GM18526 (cell line): ENCODE data around the gene PYGL.

ENCODE experiments used
- POLR2A ChIP-seq: IDR thresholded peaks from 3 replicates; pipeline ENCODE4 v1.6.1; 2011; ENCODE audit not compliant: insufficient read length; ENCODE audit errors: extremely low read depth

Gene PYGL

GRCh38 chr14:50943943-50944646, at the start of gene PYGL:
Gene PYGL (minus strand): TSS chr14:50944483. CDS start chr14:50944403, 80 bp downstream.
- no peak for TF ChIP-seq POLR2A

DNA sequence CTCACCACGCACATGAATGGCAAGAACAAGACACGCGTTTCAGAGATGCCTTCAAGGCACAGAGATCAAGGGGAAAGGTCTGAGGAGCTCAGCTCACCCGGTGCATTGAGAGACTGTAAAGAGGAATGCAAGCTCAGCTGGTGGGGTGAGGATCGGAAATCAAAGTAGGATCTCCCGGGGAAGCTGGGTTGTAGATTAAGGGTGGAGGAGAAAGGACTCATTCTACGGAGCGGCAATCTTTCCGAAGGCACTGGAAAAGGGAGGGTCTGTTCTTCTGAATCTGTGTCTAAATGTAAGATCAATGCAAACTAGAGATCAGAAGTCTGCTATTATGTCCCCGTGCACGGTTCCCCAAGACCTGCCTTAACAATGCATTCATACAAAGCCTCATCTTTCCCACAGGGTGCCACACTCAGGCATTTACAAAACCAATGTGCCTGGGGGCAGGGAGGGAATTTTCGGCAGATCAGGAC, 41.6 kb upstream of the PYGL start:
- no peak for TF ChIP-seq POLR2A

- TF ChIP-seq POLR2A, result no peak
Observed at GRCh38 chr14:50985124-50985858, 41.0 kb upstream of the PYGL start.

- no peak for TF ChIP-seq POLR2A
Observed at GRCh38 chr14:50984036-50984710, 39.9 kb upstream of the PYGL start.

- TF ChIP-seq POLR2A, result no peak
Observed at GRCh38 chr14:50979941-50980850, 35.9 kb upstream of the PYGL start.

- TF ChIP-seq POLR2A, result no peak
Observed at GRCh38 chr14:50978888-50979287, 34.6 kb upstream of the PYGL start.

- TF ChIP-seq POLR2A, result no peak
Observed at GRCh38 chr14:50978529-50978871, 34.2 kb upstream of the PYGL start.

GRCh38 chr14:50977863-50978528, 33.7 kb upstream of the PYGL start:
- no peak for TF ChIP-seq POLR2A

DNA sequence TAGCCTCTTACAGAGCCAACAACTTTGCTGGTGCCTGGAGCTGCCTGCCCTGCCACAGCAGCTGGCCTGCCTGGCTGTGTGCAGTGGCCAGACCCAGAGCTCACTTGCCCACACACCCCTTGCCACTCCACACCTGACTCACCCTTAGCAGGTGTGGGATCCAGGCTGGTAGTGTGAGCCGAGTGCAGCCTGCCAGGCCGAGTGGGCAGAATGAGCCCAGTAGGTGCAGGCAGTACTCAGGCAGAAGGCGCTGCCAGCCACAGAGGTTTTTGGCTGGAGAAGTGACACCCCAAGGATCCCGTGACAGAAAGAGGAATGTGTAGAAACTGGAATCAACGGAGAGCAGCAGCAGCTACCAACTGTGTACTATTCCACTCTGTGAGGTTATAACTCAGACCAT, 29.8 kb upstream of the PYGL start:
- TF ChIP-seq POLR2A, result no peak

GRCh38 chr14:50972734-50973133, 28.5 kb upstream of the PYGL start:
- no peak for TF ChIP-seq POLR2A

DNA sequence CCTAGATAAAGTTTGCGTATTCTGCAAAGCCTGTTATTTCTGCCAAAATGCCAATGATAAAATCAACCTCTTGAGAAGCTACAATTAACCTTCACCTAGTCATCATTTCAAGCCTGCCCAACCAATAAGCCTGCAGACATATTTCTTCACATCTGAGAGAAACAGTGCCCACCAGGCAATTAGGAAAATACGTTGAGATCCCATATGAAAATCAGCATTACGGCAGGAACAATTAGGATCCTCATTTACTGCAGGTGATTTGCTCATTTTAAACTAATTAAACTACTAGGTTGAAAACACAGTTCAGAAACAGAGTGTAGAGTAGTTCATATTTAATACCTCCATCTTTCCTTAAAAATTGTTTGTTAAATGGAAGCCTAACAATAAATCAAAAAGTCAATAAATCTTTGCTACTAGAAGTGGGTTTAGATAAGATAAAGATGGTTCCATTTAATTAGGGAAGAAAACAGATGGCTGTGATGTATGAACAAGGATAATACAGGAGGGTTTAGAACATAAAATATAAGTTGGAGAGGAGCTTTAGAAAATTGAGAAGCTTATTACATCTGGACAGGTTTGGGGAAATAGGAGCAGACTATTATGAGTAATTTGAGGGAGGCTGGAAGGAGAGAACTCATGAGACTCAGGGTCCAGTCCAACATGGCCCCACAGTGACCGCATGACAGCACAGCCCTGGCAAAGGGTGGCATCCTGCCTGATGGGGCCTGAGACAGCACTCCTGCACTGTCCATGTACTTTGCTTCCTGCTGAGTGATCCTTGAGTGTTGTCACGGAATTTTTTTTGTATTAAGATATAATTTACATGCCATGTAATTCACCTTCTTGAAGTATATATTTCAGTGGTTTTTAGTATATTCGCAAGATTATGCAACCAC, 26.9 kb upstream of the PYGL start:
- TF ChIP-seq POLR2A, result no peak

DNA sequence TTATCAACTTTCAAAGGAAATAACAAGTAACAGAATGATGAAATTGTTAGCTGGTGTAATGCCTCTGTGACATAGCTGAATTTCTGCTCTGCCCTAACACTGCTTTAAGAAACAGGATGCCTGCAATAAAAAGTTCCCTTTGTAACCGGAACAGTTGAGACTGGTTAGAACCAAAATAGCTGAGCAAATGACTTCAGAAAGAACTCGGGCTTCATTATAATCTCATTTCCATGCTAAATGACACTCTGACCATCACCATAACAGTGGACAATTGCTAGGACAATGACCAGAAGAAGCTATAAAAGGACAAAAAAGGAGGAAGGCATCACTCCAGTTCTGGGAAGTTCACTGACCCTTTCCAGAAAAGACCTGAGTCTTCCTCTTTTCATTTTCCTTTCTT, 23.5 kb upstream of the PYGL start:
- no peak for TF ChIP-seq POLR2A

GRCh38 chr14:50967103-50967502, 22.8 kb upstream of the PYGL start:
- TF ChIP-seq POLR2A, result no peak

DNA sequence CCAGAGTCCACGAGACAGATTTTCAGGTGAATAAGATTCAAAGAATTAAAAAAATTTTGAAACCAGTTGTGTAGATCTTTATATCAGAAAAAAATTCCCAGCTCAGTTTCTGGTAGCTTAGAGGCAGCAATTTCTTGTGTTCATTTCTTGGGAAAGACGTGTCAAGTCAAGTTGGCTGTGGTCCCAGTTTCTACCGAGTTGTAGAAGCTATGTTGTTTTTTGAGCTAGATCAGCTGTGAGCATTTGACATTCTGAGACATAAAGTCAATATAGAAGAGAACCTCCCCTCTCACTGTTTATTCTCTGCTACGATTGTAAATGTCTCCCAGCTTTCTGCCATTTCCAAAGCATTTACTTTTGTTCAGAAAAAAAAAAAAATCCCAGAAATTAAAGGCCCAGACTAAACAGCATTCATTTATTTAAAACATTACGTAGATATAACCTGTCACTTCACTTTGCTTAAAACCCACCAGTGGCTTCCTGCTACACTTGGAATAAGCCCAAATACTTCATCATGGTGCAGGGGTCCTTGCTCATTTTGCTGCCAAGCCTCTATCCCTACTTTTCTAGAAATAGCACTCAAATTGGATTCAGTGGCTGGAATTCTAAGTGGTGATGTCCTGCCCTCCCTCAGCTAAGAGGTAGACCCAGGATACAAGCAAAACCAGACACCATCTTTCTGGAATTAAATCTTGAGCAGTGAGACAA, 20.6 kb upstream of the PYGL start:
- TF ChIP-seq POLR2A, result no peak
